Parathyroid adenoma (tissue), 2 donors: ENCODE results near the gene SPG7.

Experiments
- H2AFZ ChIP-seq: fragments of 300-600 bp; sonication (generic); one replicate; pipeline ENCODE4 v1.7.0; 2017; ENCODE audit warnings: antibody characterized with exemption, mild to moderate bottlenecking
- H3K27ac ChIP-seq: fragments of 300-600 bp; sonication (generic); one replicate; pipeline ENCODE4 v1.7.0; 2017
- H3K27me3 ChIP-seq: fragments of 300-600 bp; sonication (generic); one replicate; pipeline ENCODE4 v1.7.0; 2017; ENCODE audit warnings: low read length; ENCODE audit not compliant: control insufficient read depth, insufficient read depth
- H3K36me3 ChIP-seq: fragments of 300-600 bp; sonication (generic); one replicate; pipeline ENCODE4 v1.7.0; 2017; ENCODE audit warnings: low read length; ENCODE audit not compliant: control insufficient read depth, insufficient read depth
- H3K4me1 ChIP-seq: fragments of 300-600 bp; sonication (generic); one replicate; pipeline ENCODE4 v1.7.0; 2017; ENCODE audit warnings: control low read depth
- H3K4me2 ChIP-seq: fragments of 300-600 bp; sonication (generic); one replicate; pipeline ENCODE4 v1.7.0; 2017; ENCODE audit warnings: low read length
- H3K4me3 ChIP-seq: fragments of 300-600 bp; sonication (generic); one replicate; pipeline ENCODE4 v1.7.0; 2017; ENCODE audit warnings: low read depth, low read length
- H3K79me2 ChIP-seq: fragments of 300-600 bp; sonication (generic); one replicate; pipeline ENCODE4 v1.7.0; 2017; ENCODE audit warnings: control low read depth
- H3K9ac ChIP-seq: fragments of 300-600 bp; sonication (generic); one replicate; pipeline ENCODE4 v1.7.0; 2017; ENCODE audit warnings: mild to moderate bottlenecking
- H3K9me3 ChIP-seq: fragments of 300-600 bp; sonication (generic); one replicate; pipeline ENCODE4 v1.7.0; 2017; ENCODE audit warnings: low read length; ENCODE audit not compliant: control insufficient read depth
- CTCF ChIP-seq: fragments of 300-600 bp; sonication (generic); IDR thresholded peaks from one replicate; pipeline ENCODE4 v1.7.0; 2017; ENCODE audit warnings: antibody characterized with exemption, mild to moderate bottlenecking
- donor health status: primary hyperparathyroidism.

The SPG7 gene

DNA sequence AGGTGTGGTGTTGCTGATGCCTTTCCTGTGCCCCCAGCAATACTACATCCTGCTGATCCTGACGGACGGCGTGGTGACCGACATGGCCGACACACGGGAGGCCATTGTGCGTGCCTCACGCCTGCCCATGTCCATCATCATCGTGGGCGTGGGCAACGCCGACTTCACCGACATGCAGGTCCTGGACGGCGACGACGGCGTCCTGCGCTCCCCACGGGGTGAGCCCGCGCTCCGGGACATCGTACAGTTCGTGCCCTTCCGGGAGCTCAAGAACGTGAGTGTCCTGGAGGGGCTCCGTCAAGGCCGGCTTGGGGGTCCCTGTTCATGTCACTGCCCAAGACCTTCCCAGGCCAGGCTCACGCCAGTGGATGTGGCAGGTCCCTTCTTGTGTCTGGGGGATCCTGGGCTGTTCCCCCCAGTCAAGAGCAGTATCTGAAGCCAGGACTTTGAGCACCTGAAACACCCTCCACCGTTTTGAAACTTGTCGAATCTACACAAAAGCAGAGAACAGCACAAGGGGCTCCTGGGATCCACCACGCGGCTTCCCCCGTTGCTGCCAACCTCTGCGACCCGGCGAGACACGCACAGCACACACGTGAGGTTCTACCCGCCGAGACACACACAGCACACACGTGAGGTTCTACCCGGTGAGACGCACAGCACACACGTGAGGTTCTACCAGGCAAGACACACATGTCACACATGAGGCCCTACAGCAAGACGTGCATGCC, 87.3 kb downstream of the SPG7 start:
- Histone ChIP-seq H3K9me3 (no peaks in the 10 kb centered on the region), H3K4me1 (no peaks in the 10 kb centered on the region), H3K4me2 (no peak overlapping the region), H3K9ac (no peak overlapping the region), H3K36me3 (no peaks in the 10 kb centered on the region), H3K79me2 (no peaks in the 10 kb centered on the region), H2AFZ (no peak overlapping the region), H3K27me3 (no peaks in the 10 kb centered on the region), H3K27ac (no peak overlapping the region), H3K4me3 (no peak overlapping the region)
- no peak for TF ChIP-seq CTCF

DNA sequence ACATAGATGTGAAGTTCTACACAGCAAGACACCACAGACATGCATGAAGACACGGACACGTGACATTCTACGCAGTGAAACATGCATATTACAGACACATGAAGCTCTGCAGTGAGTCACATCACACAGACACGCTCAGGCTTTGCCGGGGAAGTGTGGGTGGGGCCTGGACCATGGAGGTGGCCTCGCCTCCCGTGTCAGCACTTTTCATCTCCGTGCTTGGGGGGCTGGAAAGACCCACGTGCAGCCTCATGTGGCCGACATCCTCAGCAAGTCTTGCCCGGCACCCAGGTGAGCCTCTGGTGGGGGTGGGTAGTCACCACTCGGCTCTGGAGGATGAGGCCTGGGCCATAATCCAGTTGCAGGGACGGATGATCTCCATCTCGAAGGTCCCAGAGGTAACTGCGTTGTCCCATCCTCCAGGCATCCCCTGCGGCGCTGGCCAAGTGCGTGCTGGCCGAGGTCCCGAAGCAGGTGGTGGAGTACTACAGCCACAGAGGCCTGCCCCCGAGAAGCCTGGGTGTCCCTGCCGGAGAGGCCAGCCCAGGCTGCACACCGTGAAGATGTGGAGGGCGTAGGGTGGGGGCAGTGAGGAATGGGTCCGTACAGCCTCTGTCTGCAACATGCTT, 88.0 kb downstream of the SPG7 start:
- Histone ChIP-seq H2AFZ (no peak overlapping the region), H3K79me2 (no peaks in the 10 kb centered on the region), H3K27me3 (no peaks in the 10 kb centered on the region), H3K27ac (no peak overlapping the region), H3K4me1 (no peaks in the 10 kb centered on the region), H3K9ac (no peak overlapping the region), H3K36me3 (no peaks in the 10 kb centered on the region), H3K4me2 (no peak overlapping the region), H3K9me3 (no peaks in the 10 kb centered on the region), H3K4me3 (no peak overlapping the region)
- TF ChIP-seq CTCF = no peak

DNA sequence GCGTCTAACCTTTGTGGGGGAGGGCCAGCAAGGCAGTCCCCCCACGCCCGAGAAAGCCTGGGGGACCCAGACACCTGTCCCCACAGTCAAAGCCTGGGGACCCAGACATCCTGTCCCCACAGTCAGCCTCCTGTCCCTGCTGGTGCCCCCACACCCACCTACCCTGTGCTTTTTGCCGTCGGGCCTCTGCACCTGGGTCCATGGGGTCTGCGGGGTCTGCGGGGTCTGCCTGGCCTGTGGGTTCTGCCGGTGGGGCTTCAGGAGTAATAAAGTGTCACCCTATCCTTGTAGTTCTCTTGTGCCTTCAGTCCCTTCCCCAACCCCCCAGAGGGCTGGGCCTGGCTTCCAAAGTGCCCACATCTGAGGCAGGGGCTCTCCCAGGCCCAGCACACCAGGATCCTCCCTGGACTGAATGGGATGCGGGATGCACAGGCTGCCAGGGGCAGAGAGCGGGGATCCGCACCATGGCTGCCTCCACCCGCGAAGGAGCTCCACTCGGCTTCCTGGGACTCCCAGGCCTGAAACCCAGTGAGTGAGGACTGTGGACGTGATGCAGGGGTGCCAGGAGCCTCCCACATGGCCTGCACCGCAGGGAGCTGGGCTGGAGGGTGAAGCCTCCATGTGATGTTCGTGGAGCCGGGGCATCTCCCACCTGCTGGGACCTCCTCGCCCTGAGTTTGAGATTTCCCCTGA, 88.9 kb downstream of the SPG7 start:
- Histone ChIP-seq H3K36me3 (no peaks in the 10 kb centered on the region), H3K27me3 (no peaks in the 10 kb centered on the region), H3K4me3 (no peak overlapping the region), H3K79me2 (no peaks in the 10 kb centered on the region), H3K4me1 (no peaks in the 10 kb centered on the region), H2AFZ (no peak overlapping the region), H3K4me2 (no peak overlapping the region), H3K27ac (no peak overlapping the region), H3K9ac (no peak overlapping the region), H3K9me3 (no peaks in the 10 kb centered on the region)
- no peak for TF ChIP-seq CTCF

GRCh38 chr16:89598199-89598598, 90.0 kb downstream of the SPG7 start:
- Histone ChIP-seq H3K9me3 (no peaks in the 10 kb centered on the region), H3K79me2 (no peaks in the 10 kb centered on the region), H3K27me3 (no peaks in the 10 kb centered on the region), H3K9ac (no peak overlapping the region), H2AFZ (no peak overlapping the region), H3K27ac (no peak overlapping the region), H3K4me1 (no peaks in the 10 kb centered on the region), H3K36me3 (no peaks in the 10 kb centered on the region), H3K4me2 (no peak overlapping the region), H3K4me3 (no peak overlapping the region)
- no peak for TF ChIP-seq CTCF
